Left colon (tissue), 2 donors: ENCODE data around the gene RAD51B. TPM values are rescaled to one million over a fixed set of nuclear protein-coding genes. Genes with fewer than 3 reads are reported as not detected.
A peak's percentile ranks its signal among the peaks of the same experiment; 100 is the strongest.

ENCODE experiments used
- ATAC-seq: fragments of 200-7000 bp; cut with Tn5 transposase; one replicate; pipeline ENCODE4 v1.9.1; 2020; ENCODE audit warnings: mild to moderate bottlenecking, moderate library complexity
- DNase-seq, 2 donors: peaks; one replicate each; pipeline ENCODE4 v3.0.0-alpha.2; 2020
- intact Hi-C, 2 donors: fragments of 100-400 bp; cut with DNase I in 1 of 2; cut with micrococcal nuclease in 1 of 2; formaldehyde crosslinking; loops; one replicate each; pipeline versions ENCODE4 v1.11.2 to v1.14.0; 2022; cut with DNase I, micrococcal nuclease
- total RNA-seq, 2 donors: library from RNA; stranded (reverse); fragmentation: NEBNext Ultra II Directional; extraction: Animal tissue kit (Norgen Biotek cat#: 25700); gene quantifications; one replicate each; pipeline ENCODE4 v1.2.1, GENCODE V29; 2021
- donor health status: DM: no; HTN: no; CAD: no.
- donor health status: DM: yes; HTN: yes; CAD: no.

The RAD51B gene
- total RNA-seq, 2 donors from 2014 or later = 13.7 to 16.8 TPM

DNA sequence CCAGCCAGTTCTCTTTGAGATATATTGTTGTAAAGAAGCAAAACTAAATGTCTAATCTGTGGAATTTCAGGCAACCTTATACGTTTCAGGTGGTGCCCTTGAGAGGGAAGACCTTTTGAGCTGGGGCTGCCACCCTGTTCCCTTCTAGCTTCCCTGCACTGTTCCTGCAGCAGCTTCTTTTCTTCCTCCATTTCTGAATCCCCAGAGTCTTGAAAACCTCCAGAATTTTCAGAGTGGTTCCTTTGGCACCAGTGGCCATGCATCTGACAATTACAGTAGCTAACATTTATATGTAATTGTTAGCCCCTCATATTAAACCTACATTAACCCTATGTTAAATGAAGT lies 702.0 kb downstream of the RAD51B start:
- intact Hi-C loops = no loop called here
- DNase-seq (no peak), ATAC-seq (no peak)

DNA sequence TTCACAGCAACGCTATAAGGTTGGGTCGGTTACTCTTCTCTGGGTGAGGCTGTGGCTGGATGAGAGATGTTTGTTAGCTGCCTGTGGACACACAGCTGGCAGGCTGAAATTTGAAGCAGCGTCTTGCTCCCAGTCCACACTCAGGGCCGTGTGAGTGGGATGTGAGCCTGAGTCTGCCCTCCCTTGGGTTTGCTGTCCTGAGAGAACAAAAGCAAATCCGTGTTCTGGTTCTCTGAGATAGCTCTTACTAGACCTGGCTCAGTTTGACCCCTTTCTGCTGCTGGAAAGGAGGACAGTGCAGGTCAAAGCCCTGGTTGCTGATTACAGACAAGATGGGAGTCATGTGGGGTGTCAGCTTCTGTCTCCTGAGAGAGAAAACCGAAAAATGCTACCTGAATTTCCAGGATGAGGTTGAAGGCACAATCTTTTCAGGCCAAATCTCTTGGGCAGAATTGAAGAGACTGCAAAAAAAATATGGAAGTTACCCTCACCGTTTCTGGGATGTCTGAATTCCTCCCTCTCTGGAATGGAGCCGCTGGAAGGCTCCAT lies 702.5 kb downstream of the RAD51B start:
- intact Hi-C loops = no loop called here
- DNase-seq (no peak), ATAC-seq (no peak)

DNA sequence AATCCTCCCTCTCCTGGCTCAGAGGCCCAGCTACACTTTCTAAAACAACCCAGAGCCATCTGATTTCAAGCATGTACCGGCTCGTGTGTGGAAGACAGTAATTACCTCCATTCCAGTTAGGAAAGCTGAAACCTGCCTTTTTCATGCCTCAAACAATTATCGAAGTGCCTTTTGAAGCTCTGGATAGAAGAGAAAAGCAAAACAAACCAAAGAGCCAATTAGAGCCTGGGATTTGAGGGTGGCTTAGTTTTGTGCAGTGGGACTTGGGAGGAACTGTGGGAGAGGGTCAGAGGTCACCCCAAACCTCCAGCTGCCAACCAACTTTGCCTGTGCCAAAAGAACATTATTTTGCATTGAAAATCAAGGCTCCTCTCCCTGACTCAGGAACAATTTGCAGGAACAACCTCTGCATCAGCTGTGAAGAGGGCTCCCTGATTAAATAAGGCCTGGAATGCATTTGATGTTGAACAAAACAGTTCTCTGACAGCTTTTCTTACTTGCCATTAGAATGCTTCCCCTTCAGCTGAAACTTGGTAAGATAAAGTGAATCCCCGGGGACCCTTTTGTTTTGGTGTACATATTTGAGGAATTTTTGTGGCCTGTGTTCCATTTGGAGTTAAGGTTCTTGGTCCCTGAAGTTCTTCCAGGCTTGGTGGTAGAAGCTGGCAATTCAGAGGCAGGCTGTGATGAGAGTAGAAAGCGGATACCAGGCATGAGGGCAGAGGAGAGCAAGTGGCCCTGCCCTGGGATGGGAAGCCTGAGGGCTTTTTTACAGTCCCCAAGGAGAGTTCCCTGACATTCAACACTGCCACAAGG lies 703.1 kb downstream of the RAD51B start:
- no peak for ATAC-seq
- intact Hi-C loops = no loop called here

DNA sequence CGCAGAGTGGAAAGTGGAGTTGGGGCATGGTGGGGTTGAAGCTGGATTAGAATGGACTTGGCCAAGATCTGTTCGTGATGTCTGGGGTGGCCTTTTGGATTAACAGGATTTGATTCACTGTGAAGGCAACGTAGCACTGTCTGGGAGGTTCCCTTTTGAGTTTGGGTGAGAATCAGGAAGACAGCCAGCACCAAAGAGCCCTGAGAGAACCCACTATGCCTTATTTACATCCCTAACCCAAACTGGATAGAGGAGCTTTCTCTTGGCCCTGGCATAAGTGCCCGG lies 703.7 kb downstream of the RAD51B start:
- intact Hi-C loops = no loop called here
- no peak for ATAC-seq
- no peak for DNase-seq

More for the DNA sequence above, 703.1 kb downstream of the RAD51B start:
- no peak for DNase-seq

DNA sequence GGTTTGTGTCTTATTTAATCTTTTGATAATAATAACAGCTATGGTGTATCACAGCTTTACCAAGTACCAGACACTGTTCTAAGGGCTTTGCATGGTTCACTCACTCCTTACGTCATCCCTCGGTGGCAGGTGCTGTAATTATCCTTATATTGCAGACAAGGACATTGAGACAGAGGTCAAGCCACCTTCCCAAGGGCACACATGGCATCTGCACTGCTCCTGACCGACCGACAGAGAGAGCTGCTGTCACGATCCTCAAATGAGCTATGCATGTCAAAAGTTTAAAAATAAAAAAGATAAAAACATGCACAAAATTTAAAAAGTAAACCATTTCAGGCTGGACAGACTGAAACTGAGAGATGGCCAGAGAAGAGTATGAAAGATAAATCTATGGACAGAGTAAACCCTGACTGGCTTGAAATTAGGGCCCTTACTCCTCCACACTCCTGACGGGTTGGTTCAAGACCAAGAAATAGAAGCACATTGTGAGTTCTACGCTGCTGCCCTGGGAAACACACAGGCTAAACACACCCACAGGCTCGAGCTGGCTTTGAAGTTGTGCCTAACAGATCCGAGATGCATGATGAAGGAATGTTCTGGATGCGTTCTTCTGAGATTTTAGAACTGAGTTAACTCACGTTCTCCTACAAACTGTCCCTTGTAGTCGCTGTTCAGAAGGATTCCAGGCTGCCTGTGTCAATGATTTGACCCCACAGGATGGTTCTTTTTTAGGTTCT lies 704.6 kb downstream of the RAD51B start:
- DNase-seq = no peak
- ATAC-seq = no peak
- intact Hi-C loops = no loop called here

GRCh38 chr14:68525516-68525915 lies 705.9 kb downstream of the RAD51B start:
- DNase-seq = no peak
- intact Hi-C loops = no loop called here
- ATAC-seq = no peak

- peak; percentile 74 for ATAC-seq
- intact Hi-C loops = no loop called here
Observed at GRCh38 chr14:68526512-68527091, 707.0 kb downstream of the RAD51B start.

GRCh38 chr14:68527329-68527851 lies 707.8 kb downstream of the RAD51B start:
- ATAC-seq (peak; percentile 92), DNase-seq (peak in 1 of 2 donors; percentile 78)
- intact Hi-C loops = no loop called here

More at GRCh38 chr14:68526512-68527091, 707.0 kb downstream of the RAD51B start:
- peak in 1 of 2 donors; percentile 62 for DNase-seq

DNA sequence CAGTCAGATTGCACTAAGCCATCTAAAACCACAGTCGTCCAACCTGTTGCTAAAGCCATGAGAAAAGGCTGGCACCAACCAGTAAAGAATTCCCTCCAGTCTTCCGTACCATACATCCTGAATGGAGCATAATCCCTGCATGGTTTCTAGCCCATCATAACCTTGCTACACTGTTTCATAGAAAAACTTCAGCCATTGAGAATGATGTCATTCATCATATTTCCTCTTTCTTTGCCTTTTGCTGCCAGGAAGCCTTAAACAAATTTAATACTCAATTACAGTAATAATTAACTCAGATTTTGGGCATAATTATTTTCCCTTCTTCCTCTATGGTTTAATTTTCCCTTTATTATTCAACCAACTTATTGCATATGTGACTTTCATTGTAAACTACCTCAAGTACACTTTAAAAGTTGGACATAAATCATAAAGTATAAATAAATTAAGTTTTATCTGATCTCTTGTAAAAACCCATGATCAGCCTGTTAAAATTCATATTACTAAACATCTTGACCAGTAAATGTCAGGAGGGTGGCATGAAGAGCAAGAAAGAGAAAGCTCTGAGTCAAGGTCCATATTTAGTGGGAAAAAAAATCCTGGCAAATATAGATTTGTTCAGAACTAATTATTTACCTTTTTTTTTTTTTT lies 708.6 kb downstream of the RAD51B start:
- intact Hi-C loops = no loop called here
- ATAC-seq (no peak), DNase-seq (no peak)

DNA sequence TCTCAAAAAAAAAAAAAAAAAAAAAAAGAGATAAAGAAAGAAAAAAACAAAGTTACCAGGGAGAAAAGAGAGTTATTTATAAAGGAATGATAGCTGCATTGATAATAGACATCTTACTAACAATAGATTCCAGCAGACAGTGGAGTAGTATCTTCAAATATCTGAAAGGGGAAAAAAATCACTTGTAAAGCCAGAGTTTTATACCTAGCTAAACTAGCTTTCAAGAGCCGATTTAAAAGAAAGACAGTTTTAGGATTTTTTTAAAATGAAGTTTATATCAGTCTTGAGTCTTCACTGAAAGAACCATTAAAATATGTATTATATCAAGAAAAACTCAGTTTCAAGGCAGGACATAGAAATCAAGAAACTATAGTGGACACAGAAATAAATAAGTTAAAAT lies 710.9 kb downstream of the RAD51B start:
- DNase-seq = no peak
- intact Hi-C loops = loop anchor here in 1 of 2 donors (10.0 kb wide), 1 partner anchor 136 kb away; no protein-coding TSS in a partner anchor
- ATAC-seq = no peak

GRCh38 chr14:68532496-68532895 lies 712.9 kb downstream of the RAD51B start:
- intact Hi-C loops = loop anchor here in 1 of 2 donors (10.0 kb wide), 1 partner anchor 138 kb away; no protein-coding TSS in a partner anchor
- DNase-seq = no peak
- ATAC-seq = no peak

DNA sequence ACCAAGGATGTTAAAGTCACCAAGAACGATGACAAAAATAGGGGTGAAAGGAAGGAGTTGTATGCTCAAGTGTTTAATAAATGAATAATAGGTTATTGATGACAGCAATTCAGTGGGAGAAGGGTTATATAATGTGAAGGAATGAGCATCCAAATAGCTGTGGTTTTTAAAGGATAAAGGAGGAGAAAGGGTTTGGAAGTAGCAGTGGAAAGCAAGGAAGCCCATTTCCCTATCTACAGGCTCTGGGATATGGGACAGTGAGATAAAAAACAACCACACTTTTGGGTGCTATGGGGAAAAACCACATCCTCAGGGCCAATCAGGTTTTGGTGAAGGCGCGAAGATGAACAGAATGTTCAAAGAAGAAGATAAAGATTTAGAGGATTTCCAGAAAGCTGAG lies 714.7 kb downstream of the RAD51B start:
- ATAC-seq = no peak
- no peak for DNase-seq
- intact Hi-C loops = loop anchor here in 1 of 2 donors (10.0 kb wide), 1 partner anchor 139 kb away; no protein-coding TSS in a partner anchor

GRCh38 chr14:68535404-68536017 lies 715.9 kb downstream of the RAD51B start:
- intact Hi-C loops = loop anchor here in 1 of 2 donors (10.0 kb wide), 1 partner anchor 141 kb away; no protein-coding TSS in a partner anchor
- no peak for ATAC-seq
- DNase-seq = no peak

DNA sequence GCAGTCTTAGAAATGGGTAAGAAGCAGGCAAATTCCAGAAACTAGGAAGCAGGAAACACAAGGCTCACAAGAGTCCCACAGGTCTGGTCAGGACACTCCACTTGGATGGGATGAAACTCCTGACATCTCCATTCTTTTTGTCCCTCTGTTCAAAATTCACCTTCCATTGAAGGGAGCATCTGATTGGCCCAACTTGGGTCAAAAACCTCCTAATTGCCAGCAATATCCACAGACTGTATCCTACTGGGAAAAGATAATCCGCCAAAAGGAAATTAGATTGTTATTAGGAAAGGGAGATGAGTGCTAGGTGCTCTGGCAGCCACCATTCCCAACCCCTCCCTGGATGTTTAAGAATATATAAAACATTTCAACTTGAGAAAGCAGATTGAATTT lies 716.4 kb downstream of the RAD51B start:
- ATAC-seq (no peak), DNase-seq (no peak)
- intact Hi-C loops = loop anchor here in 1 of 2 donors (10.0 kb wide), 1 partner anchor 141 kb away; no protein-coding TSS in a partner anchor

DNA sequence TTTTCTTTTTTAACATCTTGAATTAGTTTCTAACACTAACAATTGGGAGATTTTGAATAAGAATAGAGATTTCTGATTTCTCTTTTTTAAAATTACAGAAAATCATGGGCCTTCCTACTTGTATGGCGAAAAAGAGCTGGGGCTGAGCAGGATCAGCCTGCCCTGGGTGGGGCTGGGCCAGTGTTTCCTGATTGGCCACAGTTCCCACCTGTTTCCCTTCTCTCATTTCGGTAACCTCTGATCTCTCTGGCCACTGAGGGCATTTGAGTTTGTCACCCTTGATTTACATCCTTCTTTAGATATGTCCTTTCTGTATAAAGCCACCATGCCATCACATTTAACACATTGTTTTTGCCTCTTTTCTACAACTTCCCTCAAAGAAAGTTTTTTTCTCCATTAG lies 719.1 kb downstream of the RAD51B start:
- intact Hi-C loops = loop anchor here in 1 of 2 donors (10.0 kb wide), 1 partner anchor 144 kb away; no protein-coding TSS in a partner anchor
- DNase-seq (no peak), ATAC-seq (no peak)

- DNase-seq (no peak), ATAC-seq (no peak)
- intact Hi-C loops = loop anchor here in 1 of 2 donors (10.0 kb wide), 1 partner anchor 144 kb away; no protein-coding TSS in a partner anchor
Observed at GRCh38 chr14:68539241-68539737, 719.7 kb downstream of the RAD51B start.

DNA sequence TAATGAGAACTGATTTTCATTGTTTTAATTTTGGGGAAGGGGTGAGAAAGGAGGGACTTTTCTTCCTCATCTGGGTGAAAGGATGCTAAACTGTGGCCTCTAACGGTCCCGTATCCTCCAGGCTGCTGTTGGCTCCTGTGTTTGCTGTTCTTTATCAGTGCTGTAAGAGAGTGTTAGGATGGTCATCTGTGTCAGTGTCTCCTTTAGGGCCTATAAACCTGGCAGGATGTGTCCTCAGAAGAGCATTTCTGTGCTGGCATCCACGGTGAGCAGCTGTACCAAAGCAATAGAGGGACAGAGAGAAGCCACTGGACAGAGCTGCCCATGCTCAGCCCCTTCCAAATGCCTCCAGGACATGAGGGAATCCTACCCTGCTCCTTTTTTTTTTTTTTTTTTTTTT lies 720.2 kb downstream of the RAD51B start:
- intact Hi-C loops = loop anchor here in 1 of 2 donors (10.0 kb wide), 3 partner anchors 145 to 595 kb away; no protein-coding TSS in a partner anchor
- ATAC-seq (no peak), DNase-seq (no peak)
